GM18861 (cell line): ENCODE measurements around the gene TSHZ2.

Experiments used
- ATAC-seq: cut with Tn5 transposase; IDR thresholded peaks from one replicate; pipeline ENCODE4 v1.9.1; 2021; ENCODE audit not compliant: unreplicated experiment

Gene TSHZ2

DNA sequence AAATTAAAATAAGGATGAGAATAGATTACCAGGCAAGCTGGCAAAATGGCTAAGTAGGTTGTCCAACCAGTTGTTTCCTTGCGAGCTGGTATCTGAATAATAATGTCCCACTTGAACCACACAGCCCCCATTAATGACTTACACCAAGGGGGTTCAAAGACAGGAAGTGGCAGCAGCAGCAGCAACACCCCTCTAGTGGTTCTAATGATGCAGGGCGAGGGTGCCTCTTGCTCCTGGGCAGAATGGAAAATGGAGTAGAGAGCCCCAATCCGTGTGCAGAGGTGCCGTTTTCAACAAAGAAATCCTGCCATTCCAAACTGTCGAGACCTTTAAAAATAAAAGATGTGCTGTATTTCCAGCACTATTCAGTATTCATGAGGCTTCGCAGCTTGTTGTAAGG is 218.1 kb downstream of the TSHZ2 start:
- ATAC-seq = no peak

DNA sequence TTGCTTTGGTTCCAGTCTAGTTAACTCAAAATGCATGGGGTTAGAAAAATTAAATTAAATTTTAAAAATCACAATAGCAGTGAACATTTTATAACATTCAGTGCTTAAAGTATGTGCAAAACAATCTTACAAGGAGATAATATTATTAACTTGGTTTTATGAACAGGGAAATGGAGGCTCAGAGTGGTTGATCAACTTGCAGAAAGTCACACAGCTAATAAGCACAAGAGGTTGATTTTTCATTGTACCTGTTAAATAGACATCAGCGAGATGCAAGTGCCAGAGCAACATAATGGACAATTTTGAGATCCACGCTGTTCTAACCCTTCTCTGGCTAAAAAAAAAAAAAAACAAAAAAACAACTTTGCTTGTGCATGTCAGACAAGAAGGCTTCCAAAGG is 219.8 kb downstream of the TSHZ2 start:
- ATAC-seq = no peak

- ATAC-seq = no peak
Observed at GRCh38 chr20:53194306-53195290, 222.4 kb downstream of the TSHZ2 start.

DNA sequence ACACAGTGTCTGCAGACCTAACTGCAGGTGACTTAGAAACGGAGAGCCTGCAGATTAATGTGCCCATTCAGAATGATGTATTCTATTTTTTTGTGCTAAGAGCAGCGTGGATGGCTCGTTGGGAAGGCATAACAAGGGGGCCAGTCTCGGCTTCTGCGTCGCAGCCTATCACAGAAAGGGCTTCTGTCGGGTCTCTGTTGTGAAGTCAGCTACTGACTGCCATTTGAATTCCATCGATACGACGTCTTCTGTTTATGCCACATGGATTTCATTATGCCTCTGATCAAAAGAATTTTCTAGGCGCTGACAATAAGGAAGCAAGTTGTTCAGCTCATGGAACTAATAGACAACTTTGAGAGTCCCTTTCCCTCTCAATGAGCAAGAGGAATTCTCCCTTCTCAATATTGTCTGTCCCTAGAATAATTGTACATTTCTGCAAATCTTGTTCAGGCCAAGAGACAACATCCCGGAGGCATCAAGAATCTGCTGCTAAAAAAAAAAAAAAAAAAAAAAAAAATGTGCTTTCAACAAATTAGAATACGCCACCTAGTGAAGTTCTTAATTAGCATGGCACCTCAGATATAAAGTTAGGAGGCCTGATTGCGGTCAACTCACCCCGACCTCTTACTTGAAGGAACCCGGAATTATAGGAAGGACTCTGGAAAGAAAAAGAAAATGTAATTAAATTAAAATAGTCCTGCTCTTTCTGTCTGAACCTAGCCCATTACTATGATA is 223.9 kb downstream of the TSHZ2 start:
- no peak for ATAC-seq

DNA sequence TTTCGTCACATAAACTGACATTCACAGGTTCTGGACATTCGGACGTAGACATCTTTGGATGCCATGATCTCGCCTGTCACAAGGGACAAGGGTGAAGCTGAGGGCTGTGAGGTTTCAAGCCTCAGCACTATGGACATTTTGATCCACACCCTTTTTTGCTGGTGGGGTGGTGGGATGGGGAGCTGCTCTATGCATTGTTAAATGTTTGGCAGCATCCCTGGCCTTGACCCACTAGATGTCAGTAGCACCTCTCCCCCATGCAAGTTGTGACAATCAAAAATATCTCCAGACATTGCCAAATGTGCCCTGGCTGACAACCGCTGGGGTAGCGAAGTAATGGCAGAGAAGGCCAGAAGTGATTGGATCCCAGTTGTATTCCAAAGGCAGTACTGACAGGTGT is 229.4 kb downstream of the TSHZ2 start:
- no peak for ATAC-seq

GRCh38 chr20:53202777-53203176 is 230.6 kb downstream of the TSHZ2 start:
- no peak for ATAC-seq

GRCh38 chr20:53205046-53205445 is 232.9 kb downstream of the TSHZ2 start:
- no peak for ATAC-seq

DNA sequence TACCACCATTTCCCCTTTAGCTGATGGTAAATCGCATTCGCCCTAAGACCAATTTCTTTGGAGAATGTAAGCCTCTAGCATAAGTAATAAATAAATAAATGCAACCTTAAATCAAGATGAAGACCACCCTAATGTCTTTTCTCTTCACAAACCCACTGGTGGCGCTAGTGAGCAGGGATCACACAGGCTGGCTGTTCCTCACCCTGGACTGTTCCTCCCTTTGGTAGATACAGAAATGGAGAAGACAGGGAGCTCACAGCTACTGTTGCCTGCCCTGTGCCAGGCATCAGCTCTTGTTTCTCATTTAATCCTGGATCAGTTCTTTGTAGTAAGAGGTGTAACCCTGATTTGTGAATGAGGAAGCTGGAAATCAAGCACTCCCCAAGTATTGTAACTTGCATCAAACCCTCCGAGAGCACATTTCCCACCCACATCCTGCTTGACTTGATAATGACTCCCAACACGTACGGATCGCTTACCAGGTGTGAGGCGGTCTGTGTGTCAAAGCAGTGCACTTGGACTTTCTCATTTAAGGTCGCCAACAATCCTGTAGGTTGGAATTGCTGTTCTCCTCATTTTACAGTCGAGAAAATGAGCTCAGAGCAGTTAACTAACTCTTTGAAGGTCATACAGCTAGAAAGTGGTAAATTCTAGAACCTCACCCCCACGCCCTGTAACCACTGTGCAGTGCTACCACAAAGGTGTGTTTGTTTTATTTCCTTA is 236.1 kb downstream of the TSHZ2 start:
- ATAC-seq = no peak

GRCh38 chr20:53210041-53210440 is 237.9 kb downstream of the TSHZ2 start:
- ATAC-seq = no peak

GRCh38 chr20:53210931-53211330 is 238.8 kb downstream of the TSHZ2 start:
- no peak for ATAC-seq

GRCh38 chr20:53212018-53212417 is 239.9 kb downstream of the TSHZ2 start:
- no peak for ATAC-seq

GRCh38 chr20:53214392-53214791 is 242.2 kb downstream of the TSHZ2 start:
- ATAC-seq = no peak

DNA sequence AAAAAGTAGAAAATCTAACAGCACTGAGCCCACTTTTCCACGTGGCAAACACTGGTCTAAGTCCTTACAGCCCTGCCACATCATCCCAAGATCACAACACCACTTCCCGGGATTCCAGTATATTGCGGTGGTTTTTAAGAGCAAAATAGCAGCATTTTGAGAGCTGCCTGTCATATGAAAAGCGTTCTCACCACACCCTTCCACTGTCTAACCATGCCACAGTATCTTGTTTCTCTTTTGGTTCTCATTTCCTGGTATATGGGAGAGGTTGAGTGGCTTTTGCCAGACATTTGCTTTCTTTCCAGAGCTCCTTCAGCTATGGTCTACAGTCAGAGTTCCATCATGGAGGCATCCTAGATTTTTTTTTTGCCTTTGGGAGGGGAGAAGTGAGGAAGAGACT is 243.0 kb downstream of the TSHZ2 start:
- ATAC-seq = no peak

DNA sequence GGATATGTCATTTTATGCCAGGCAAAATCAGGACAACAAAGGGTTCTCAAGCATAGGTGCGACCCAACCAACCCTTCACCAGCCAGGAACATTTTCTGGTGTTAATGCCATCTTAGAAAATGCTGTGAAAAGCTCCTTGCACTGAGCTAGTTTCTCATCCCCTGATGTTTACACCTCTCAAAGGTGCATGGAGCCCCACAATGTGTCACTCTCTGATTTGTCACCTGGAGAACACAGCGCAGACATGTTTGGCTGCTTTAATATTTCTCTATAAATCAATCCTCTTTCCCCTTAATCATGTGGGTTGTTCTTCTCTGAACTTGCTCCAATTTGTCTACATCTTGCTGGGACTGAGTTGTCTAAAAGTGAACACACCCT is 244.3 kb downstream of the TSHZ2 start:
- ATAC-seq = no peak

DNA sequence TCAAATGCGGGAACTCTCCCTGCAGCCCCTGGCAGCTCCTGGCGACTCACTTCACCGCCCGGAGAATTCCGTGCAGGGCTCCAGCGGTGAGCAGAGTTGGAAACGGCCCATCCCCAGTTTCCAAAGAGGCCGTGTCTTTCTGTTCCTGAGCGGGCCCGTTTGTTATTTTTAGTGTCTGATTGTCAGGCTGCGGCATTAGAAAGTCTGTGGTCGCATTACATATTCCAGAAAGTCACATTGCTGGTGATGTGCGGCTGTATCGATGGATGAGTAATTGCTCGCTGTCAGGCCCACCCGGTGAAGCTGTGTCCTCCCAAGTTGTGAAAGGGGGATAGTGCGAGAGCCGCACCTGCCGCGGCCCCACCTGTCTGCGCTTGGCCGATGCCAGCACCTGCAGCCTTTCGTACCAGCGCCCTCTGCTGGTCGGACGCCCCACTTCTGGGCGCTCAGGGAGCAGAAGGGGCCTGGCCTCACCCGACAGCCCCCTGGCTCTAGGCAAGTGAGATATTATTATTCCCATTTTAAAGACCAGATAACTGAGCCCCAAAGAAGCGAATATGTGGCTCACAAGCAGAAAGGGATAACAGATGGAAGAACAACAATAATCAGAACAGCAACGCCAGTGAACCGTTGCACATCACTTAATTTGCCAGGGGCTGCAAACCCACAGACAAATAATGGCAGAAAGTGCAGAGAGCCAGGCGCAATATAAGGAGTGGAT is 244.9 kb downstream of the TSHZ2 start:
- no peak for ATAC-seq

- no peak for ATAC-seq
Observed at GRCh38 chr20:53220482-53221307, 248.5 kb downstream of the TSHZ2 start.

- ATAC-seq = no peak
Observed at GRCh38 chr20:53221731-53222130, 249.6 kb downstream of the TSHZ2 start.

GRCh38 chr20:53222416-53222815 is 250.3 kb downstream of the TSHZ2 start:
- no peak for ATAC-seq

DNA sequence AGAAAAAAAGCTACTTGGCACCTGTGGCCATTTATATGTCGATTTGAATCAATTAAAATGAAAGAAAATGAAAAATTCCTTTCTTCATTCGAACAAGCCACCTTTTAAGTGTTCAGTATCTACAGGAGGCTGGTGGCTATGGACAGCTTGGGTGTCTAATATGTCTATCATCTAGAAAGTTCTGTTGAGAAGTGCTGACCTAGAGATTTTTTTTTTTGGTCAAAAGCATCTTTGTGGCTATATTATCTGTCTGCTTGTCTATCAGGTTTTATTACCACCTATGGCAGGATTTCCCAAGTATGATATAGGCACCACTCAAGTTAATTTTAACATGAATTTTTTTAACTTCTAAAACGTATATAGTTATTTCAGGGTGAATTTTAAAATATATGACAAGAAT is 250.8 kb downstream of the TSHZ2 start:
- no peak for ATAC-seq

DNA sequence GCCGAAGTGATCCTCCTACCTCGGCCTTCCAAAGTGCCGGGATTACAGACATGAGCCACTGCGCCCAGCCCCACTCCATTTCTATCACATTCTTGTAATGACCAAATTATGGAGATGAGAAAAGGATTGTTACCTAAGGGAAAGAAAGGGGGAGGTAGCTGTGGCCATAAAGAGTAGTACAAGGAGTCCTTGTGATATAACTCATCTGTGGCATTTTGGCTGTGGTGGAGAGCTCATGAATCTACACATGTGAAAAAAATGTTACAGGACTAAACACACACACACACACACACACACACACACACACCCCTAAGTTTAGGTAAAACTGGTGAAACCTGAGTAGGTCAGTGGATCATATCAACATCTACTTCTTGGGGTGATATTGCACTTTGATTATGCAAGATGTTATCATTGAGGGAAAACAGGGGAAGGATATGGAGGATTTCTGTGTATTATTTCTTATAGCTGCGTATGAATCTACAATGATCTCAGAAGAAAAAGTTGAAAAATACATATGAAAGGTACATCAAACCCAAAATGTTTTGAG is 251.5 kb downstream of the TSHZ2 start:
- no peak for ATAC-seq
